HepG2 (cell line): ENCODE results near the gene SPHK2. TPM values are rescaled to one million over a fixed set of nuclear protein-coding genes. Genes with fewer than 3 reads are reported as not detected.
A peak's percentile ranks its signal among the peaks of the same experiment; 100 is the strongest.

Source experiments
- ATAC-seq: fragments of 200-7000 bp; cut with Tn5 transposase; 3 replicates; pipeline ENCODE4 v1.9.1; 2020; ENCODE audit warnings: mild to moderate bottlenecking, moderate library complexity
- BruUV-seq: library from RNA; stranded (reverse); fragments of 400-500 nt; replicated peaks from 2 replicates; lab custom pipeline; 2021; lab: Mats Ljungman, UMichigan
- CTCF ChIA-PET: fragments of 300-600 bp; formaldehyde crosslinking; extraction: SDS; loops from one replicate; lab custom pipeline; 2021; ENCODE audit warnings: low total read pairs, inconsistent platforms, low intra/inter-chr PET ratio; lab: Yijun Ruan, JAX
- POLR2A ChIA-PET: fragments of 350-600 bp; sonication (Branson Sonifier 250); formaldehyde crosslinking; loops from one replicate; lab custom pipeline; 2020; ENCODE audit warnings: antibody characterized with exemption, inconsistent platforms; lab: Yijun Ruan, JAX
- DNase-seq: peaks from one replicate; pipeline ENCODE4 v3.0.0-alpha.2; 2015; ENCODE audit warnings: low spot score
- FAIRE-seq: peaks from 3 replicates; lab custom pipeline; 2011; peaks lifted over from hg19 to GRCh38; lab: Jason Lieb, UNC
- H2AFZ ChIP-seq: one replicate; pipeline ENCODE4 v1.6.1; 2011; ENCODE audit warnings: low read length, inconsistent platforms
- H3K27ac ChIP-seq: fragments of 300-600 bp; 3 replicates; pipeline ENCODE4 v1.8.0; 2011; ENCODE audit warnings: mixed run types, mild to moderate bottlenecking, mixed read lengths, low read length, inconsistent platforms; ENCODE audit not compliant: insufficient read depth; ENCODE audit errors: extremely low read length
- H3K27me3 ChIP-seq, 2 experiments: fragments of 200-600 bp in 1 of 2; 2 replicates in 1 of 2; 3 replicates in 1 of 2; pipeline versions ENCODE4 v1.6.0 to v1.8.0; 2011; ENCODE audit warnings: low read length in 2 of 2, mild to moderate bottlenecking in 2 of 2, moderate library complexity in 2 of 2, inconsistent platforms in 1 of 2; ENCODE audit not compliant: insufficient read depth in 2 of 2, control insufficient read depth in 1 of 2
- H3K36me3 ChIP-seq, 2 experiments: fragments of 200-600 bp in 1 of 2; replicated peaks in 1 of 2; 2 replicates in 1 of 2; 3 replicates in 1 of 2; pipeline versions ENCODE4 v1.5.1 to v1.8.0; 2011; ENCODE audit warnings: low read length in 2 of 2, inconsistent platforms in 1 of 2; ENCODE audit not compliant: insufficient read depth in 2 of 2, control insufficient read depth in 1 of 2
- H3K4me1 ChIP-seq: 2 replicates; pipeline ENCODE4 v1.5.1; 2012; ENCODE audit warnings: low read length, inconsistent platforms; ENCODE audit not compliant: insufficient read depth
- H3K4me2 ChIP-seq: 2 replicates; pipeline ENCODE4 v1.6.0; 2011; ENCODE audit warnings: low read depth, low read length, inconsistent platforms
- H3K4me3 ChIP-seq, 3 experiments: fragments of 200-600 bp in 1 of 3; sonication (generic), shearing (Covaris generic) in 1 of 3; replicated peaks in 1 of 3; 2 replicates each; pipeline ENCODE4 v1.5.1; 2011 to 2016; ENCODE audit warnings: low read length in 3 of 3, inconsistent platforms in 2 of 3, low read depth in 2 of 3, mild to moderate bottlenecking in 2 of 3, control low read depth in 1 of 3, mixed read lengths in 1 of 3; ENCODE audit not compliant: insufficient read depth in 1 of 3
- H3K79me2 ChIP-seq: one replicate; pipeline ENCODE4 v1.6.1; 2011; ENCODE audit warnings: low read length, inconsistent platforms; ENCODE audit not compliant: insufficient read depth
- H3K9ac ChIP-seq: 2 replicates; pipeline ENCODE4 v1.6.0; 2011; ENCODE audit warnings: mild to moderate bottlenecking, low read depth, low read length, inconsistent platforms; ENCODE audit not compliant: insufficient read depth
- H3K9me3 ChIP-seq: 2 replicates; pipeline ENCODE4 v1.5.1; 2012; ENCODE audit warnings: mild to moderate bottlenecking, low read length
- H4K20me1 ChIP-seq: 2 replicates; pipeline ENCODE4 v1.6.0; 2011; ENCODE audit warnings: inconsistent platforms, mild to moderate bottlenecking, low read length, moderate library complexity; ENCODE audit not compliant: insufficient read depth
- HMGA1 ChIP-seq: sonication (generic); formaldehyde crosslinking; conservative IDR thresholded peaks from 2 replicates; pipeline ENCODE4 v1.4.0; 2020; ENCODE audit warnings: missing genetic modification reagents
- HNRNPK ChIP-seq: fragments of 200-400 bp; formaldehyde crosslinking; IDR thresholded peaks from 2 replicates; pipeline ENCODE4 v1.6.1; 2018; ENCODE audit warnings: low read length, low read depth, moderate library complexity, mild to moderate bottlenecking; ENCODE audit not compliant: poor library complexity, severe bottlenecking
- ISX ChIP-seq: sonication (generic); formaldehyde crosslinking; conservative IDR thresholded peaks from 2 replicates; pipeline ENCODE4 v1.5.0; 2020; ENCODE audit warnings: missing genetic modification reagents
- MTF2 ChIP-seq: sonication (generic); formaldehyde crosslinking; IDR thresholded peaks from 2 replicates; pipeline ENCODE4 v1.5.0; 2020; ENCODE audit warnings: missing genetic modification reagents, borderline replicate concordance
- NFE2L2 ChIP-seq: fragments of 150-350 bp; IDR thresholded peaks from 2 replicates; pipeline ENCODE4 v1.6.1; 2014; ENCODE audit warnings: low read length
- NPAS2 ChIP-seq: sonication (generic); formaldehyde crosslinking; IDR thresholded peaks from 2 replicates; pipeline ENCODE4 v1.8.0; 2022; ENCODE audit warnings: mild to moderate bottlenecking, missing genetic modification reagents, borderline replicate concordance
- RAD21 ChIP-seq: fragments of 450-650 bp; formaldehyde crosslinking; IDR thresholded peaks from 2 replicates; pipeline ENCODE4 v1.5.0; 2020; ENCODE audit warnings: mild to moderate bottlenecking
- RAD51 ChIP-seq: fragments of 450-650 bp; IDR thresholded peaks from 2 replicates; pipeline ENCODE4 v1.6.1; 2016; ENCODE audit warnings: borderline replicate concordance
- RFX1 ChIP-seq: fragments of 450-650 bp; IDR thresholded peaks from 2 replicates; pipeline ENCODE4 v1.6.1; 2017
- SOX6 ChIP-seq, 2 experiments: fragments of 450-650 bp in 1 of 2; sonication (generic) in 1 of 2; formaldehyde crosslinking in 1 of 2; IDR thresholded peaks; 2 replicates each; pipeline versions ENCODE4 v1.4.0 to v1.6.1; 2017 to 2020; ENCODE audit warnings: antibody characterized with exemption in 1 of 2, mild to moderate bottlenecking in 1 of 2, missing genetic modification reagents in 1 of 2
- TCF7L2 ChIP-seq: IDR thresholded peaks from 2 replicates; pipeline ENCODE4 v1.6.1; 2011; ENCODE audit warnings: mild to moderate bottlenecking, low read depth, low read length, moderate library complexity
- YY1 ChIP-seq: IDR thresholded peaks from 2 replicates; pipeline ENCODE4 v1.6.1; 2011; ENCODE audit warnings: low read length, low read depth, moderate library complexity, mild to moderate bottlenecking; ENCODE audit not compliant: insufficient read depth, insufficient replicate concordance
- ZFX ChIP-seq: sonication (generic); formaldehyde crosslinking; IDR thresholded peaks from 2 replicates; pipeline ENCODE4 v1.4.0; 2020; ENCODE audit warnings: mild to moderate bottlenecking, low read depth, missing genetic modification reagents, moderate library complexity
- ZNF33B ChIP-seq: sonication (generic); formaldehyde crosslinking; IDR thresholded peaks from 2 replicates; pipeline ENCODE4 v1.5.1; 2020; ENCODE audit warnings: mild to moderate bottlenecking, missing genetic modification reagents
- ZNF484 ChIP-seq: sonication (generic); formaldehyde crosslinking; IDR thresholded peaks from 2 replicates; pipeline ENCODE4 v1.5.1; 2020; ENCODE audit warnings: mild to moderate bottlenecking, low read depth, missing genetic modification reagents, borderline replicate concordance
- ZNF615 ChIP-seq: sonication (generic); formaldehyde crosslinking; IDR thresholded peaks from 2 replicates; pipeline ENCODE4 v1.5.0; 2020; ENCODE audit warnings: mild to moderate bottlenecking, missing genetic modification reagents, borderline replicate concordance
- WGBS: methylation state at CpG from one replicate; pipeline ENCODE4 v1.1.6; 2017; ENCODE audit warnings: low lambda C conversion rate; 5-methylcytosine and 5-hydroxymethylcytosine counted together
- in situ Hi-C: cut with HindIII; loops from 2 replicates; pipeline ENCODE4 v1.10.0; 2017; ENCODE audit warnings: low pct_unique_long_range_greater_than_20kb; ENCODE audit not compliant: extremely low pct_ligation_motif_present
- intact Hi-C: fragments of 100-400 bp; cut with micrococcal nuclease; formaldehyde crosslinking; loops from one replicate; pipeline ENCODE4 v1.10.0; 2022; ENCODE audit not compliant: unreplicated experiment
- polyA plus RNA-seq, 8 experiments: library from polyadenylated mRNA; depleted of rRNA in 3 of 8; stranded (reverse) in 7 of 8; unstranded in 1 of 8; fragments of >200 nt; fragmentation: Illumina TruSeq in 4 of 8; extraction: Trizol in 4 of 8; gene quantifications; 2 replicates each; pipeline versions ENCODE4 v1.2.1 to v1.2.3, GENCODE V29; 2011 to 2016; ENCODE audit warnings: low read depth in 4 of 8, missing spikeins in 1 of 8, mixed read lengths in 1 of 8; ENCODE audit not compliant: insufficient read depth in 1 of 8
- total RNA-seq, 5 experiments: library from RNA; depleted of rRNA; stranded (reverse); fragments of >200 nt; fragmentation: Illumina TruSeq; extraction: Trizol; gene quantifications; 2 replicates each; pipeline ENCODE4 v1.2.3, GENCODE V29; 2016; ENCODE audit warnings: low read depth in 1 of 5
- TF ChIP-seq, protein P1 (sequence below): sonication (generic); formaldehyde crosslinking; IDR thresholded peaks from 2 replicates; pipeline ENCODE4 v1.5.1; 2020; ENCODE audit warnings: missing genetic modification reagents, mild to moderate bottlenecking, borderline replicate concordance
- TF ChIP-seq, protein P2 (sequence below): fragments of 450-650 bp; IDR thresholded peaks from 2 replicates; pipeline ENCODE4 v1.6.1; 2016
- TF ChIP-seq, protein P3 (sequence below): sonication (generic); IDR thresholded peaks from 2 replicates; pipeline ENCODE4 v1.6.1; 2016; ENCODE audit warnings: low read depth, borderline replicate concordance
- TF ChIP-seq, protein P4 (sequence below): sonication (generic); formaldehyde crosslinking; IDR thresholded peaks from 2 replicates; pipeline ENCODE4 v1.4.0; 2020; ENCODE audit warnings: missing genetic modification reagents

Gene SPHK2
- total and polyA plus RNA-seq, 2 of the 13 experiments (the other 11 are each of a cell fraction or from before 2014, with no cell fraction given) = 2.9 to 14.4 TPM

DNA sequence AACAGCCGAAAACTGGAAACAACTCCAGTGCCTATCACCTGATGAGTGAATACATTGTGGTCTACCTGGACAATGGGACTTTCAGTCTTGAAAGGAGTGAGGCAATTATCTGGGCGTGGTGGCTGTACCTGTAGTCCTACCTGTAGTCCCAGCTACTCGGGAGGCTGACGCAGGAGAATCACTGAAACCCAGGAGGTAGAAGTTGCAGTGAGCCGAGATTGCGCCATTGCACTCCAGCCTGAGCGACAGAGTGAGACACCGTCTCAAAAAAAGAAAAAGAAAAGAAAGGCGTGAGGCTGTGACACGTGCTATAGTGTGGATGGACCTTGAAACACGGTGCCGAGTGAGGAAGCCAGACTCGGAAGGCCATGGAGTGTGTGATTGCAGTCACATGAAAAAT, 57.6 kb downstream of the SPHK2 start (continued):
- TF ChIP-seq, protein P1, sequence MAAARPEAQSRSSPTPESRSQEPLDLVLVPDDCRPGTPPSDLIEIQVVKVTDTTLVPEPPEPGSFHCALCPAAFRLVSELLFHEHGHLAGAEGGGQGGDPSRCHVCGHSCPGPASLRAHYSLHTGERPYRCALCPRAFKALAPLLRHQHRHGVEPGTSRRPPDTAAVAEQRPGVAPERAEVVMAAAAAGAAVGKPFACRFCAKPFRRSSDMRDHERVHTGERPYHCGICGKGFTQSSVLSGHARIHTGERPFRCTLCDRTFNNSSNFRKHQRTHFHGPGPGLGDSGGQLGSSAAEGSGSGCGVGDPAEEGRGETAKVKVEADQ (CRISPR knock-in tag) = no peak
- TF ChIP-seq, protein P2, sequence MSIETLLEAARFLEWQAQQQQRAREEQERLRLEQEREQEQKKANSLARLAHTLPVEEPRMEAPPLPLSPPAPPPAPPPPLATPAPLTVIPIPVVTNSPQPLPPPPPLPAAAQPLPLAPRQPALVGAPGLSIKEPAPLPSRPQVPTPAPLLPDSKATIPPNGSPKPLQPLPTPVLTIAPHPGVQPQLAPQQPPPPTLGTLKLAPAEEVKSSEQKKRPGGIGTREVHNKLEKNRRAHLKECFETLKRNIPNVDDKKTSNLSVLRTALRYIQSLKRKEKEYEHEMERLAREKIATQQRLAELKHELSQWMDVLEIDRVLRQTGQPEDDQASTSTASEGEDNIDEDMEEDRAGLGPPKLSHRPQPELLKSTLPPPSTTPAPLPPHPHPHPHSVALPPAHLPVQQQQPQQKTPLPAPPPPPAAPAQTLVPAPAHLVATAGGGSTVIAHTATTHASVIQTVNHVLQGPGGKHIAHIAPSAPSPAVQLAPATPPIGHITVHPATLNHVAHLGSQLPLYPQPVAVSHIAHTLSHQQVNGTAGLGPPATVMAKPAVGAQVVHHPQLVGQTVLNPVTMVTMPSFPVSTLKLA = 0 out of 2 replicates have a peak, but pooled peaks have one; percentile 26
- no peak for TF ChIP-seq YY1
- no peak for TF ChIP-seq NFE2L2
- TF ChIP-seq HNRNPK = no peak
- TF ChIP-seq RAD21 (CRISPR knock-in tag) = no peak

DNA sequence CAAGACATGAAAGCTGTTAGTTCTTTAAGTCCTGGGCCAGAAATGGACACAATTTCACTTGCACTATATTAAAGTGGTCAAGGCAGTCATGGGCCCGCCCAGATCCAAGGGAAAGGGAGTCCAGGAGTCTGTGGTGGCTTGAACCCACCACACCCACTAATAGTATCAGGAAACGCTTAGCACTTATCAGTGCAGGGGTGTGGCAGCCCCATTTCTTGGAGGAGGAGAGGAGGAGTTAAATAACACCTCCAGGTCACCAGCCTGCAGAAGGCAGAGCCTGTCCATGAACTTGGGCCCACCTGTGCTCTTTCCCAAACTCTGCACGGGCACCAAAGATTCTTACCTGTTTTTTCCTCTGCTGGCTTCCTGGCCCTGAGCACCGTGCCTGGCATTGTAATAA, 58.9 kb downstream of the SPHK2 start:
- POLR2A ChIA-PET = no interaction called here
- no peak overlapping the region for H3K27ac ChIP-seq
- TF ChIP-seq TCF7L2 (no peak), SOX6 (IDR thresholded peaks at IDR 0.05) (no peak), SOX6 (CRISPR knock-in tag; IDR thresholded peaks at IDR 0.05) (no peak), RFX1 (no peak), RAD51 (no peak), ZNF484 (no peak), ZFX (CRISPR knock-in tag) (no peak), NPAS2 (CRISPR knock-in tag) (no peak), ZNF615 (CRISPR knock-in tag) (no peak), ISX (CRISPR knock-in tag) (no peak), MTF2 (CRISPR knock-in tag) (no peak), ZNF33B (no peak), HMGA1 (CRISPR knock-in tag) (no peak)
- TF ChIP-seq, protein P3, sequence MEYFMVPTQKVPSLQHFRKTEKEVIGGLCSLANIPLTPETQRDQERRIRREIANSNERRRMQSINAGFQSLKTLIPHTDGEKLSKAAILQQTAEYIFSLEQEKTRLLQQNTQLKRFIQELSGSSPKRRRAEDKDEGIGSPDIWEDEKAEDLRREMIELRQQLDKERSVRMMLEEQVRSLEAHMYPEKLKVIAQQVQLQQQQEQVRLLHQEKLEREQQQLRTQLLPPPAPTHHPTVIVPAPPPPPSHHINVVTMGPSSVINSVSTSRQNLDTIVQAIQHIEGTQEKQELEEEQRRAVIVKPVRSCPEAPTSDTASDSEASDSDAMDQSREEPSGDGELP = no peak
- TF ChIP-seq, protein P4, sequence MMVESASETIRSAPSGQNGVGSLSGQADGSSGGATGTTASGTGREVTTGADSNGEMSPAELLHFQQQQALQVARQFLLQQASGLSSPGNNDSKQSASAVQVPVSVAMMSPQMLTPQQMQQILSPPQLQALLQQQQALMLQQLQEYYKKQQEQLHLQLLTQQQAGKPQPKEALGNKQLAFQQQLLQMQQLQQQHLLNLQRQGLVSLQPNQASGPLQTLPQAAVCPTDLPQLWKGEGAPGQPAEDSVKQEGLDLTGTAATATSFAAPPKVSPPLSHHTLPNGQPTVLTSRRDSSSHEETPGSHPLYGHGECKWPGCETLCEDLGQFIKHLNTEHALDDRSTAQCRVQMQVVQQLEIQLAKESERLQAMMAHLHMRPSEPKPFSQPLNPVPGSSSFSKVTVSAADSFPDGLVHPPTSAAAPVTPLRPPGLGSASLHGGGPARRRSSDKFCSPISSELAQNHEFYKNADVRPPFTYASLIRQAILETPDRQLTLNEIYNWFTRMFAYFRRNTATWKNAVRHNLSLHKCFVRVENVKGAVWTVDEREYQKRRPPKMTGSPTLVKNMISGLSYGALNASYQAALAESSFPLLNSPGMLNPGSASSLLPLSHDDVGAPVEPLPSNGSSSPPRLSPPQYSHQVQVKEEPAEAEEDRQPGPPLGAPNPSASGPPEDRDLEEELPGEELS = no peak

More for the DNA sequence above, 58.9 kb downstream of the SPHK2 start:
- CTCF ChIA-PET = no interaction called here
- no peaks in the 10 kb centered on the region for H3K79me2 ChIP-seq
- peaks cover 29% of the 10 kb centered on the region for H3K4me1 ChIP-seq
- intact Hi-C loops (loop anchor here (5.0 kb wide), 1 partner anchor 34 kb away; no protein-coding TSS in a partner anchor), in situ Hi-C loops (loop anchor here (10.0 kb wide), 2 partner anchors 107 to 157 kb away; partner anchors contain the start of gene HSD17B14)
- H2AFZ ChIP-seq = no peak overlapping the region
- FAIRE-seq = no peak
- H3K27me3 ChIP-seq = peaks cover 6 to 16% of the 10 kb centered on the region in 2 experiments; a peak in 4 of 5 replicates
- no peaks in the 10 kb centered on the region for H3K9me3 ChIP-seq
- no peak for ATAC-seq
- no peak for DNase-seq
- H3K4me2 ChIP-seq = no peak overlapping the region
- H3K4me3 ChIP-seq = no peak overlapping the region
- H3K9ac ChIP-seq = no peak overlapping the region
- BruUV-seq = no TSS peak
- no peaks in the 10 kb centered on the region for H3K36me3 ChIP-seq
- no peaks in the 10 kb centered on the region for H4K20me1 ChIP-seq
- 49% methylated on average over 4 of the region's 4 CpGs for WGBS
